ENCODE measurements around the gene NOC4L. TPM values are rescaled to one million over a fixed set of nuclear protein-coding genes. Genes with fewer than 3 reads are reported as not detected.

Gene NOC4L
- total RNA-seq, 1 donor from 2014 or later, result 36.4 TPM

DNA sequence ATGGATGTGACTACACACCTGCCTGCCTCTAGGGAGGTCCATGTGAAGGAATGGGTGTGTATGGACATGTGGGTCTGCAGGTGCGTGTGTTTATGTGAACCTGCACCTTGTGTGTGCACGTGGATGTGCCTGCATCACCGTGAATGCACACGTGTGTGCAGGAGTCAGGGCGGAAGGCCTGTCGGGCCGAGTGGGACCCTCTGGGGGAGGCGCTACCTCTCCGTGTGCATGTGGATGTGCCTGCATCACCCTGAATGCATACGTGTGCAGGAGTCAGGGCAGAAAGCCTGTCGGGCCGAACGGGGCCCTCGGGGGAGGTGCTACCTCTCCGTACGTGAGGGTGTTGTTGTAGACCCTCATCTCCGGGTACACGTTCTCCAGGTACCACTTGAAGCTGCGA is 56.5 kb downstream of the NOC4L start:
- no peaks in the 10 kb centered on the region for H3K9me3 Mint-ChIP-seq
- H3K36me3 Mint-ChIP-seq (ENCODE audit: low read depth), result no peaks in the 10 kb centered on the region
- no peak for DNase-seq (ENCODE audit: low read depth, low spot score)

DNA sequence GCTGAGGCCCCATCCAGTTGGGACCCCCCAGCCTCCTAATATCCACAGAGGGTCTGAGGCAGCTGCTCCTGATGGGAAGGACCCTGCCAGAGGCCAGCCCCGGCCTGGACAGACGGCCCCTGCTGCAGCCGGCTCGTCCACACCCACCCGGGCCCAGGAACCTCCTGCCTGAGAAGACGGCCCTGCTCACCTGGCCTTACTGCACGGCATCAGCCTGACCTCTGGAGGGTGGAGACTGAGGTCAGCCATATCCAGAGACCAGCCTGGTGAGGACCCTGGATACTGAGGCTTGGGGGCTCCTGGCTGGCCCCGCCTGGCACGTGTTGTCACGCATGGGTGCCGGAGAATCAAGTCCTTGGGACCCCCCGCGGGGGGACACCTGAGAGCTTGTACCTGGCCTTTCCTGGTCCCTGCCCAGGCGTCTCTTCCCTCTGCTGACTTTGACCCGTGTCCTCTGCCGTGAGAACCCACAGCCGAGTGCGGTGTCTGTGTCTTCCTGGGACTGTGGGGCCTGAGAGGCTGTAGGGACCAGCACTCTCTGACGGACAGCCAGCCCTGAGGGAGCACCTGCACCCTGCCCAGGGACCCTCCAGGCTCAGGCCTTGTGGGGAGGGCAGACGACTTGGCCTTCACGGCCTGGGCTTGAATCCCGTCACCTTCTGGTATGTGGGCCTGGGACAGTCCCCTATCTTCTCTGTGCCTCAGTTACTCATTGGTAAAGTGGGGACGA is 57.3 kb downstream of the NOC4L start:
- TF ChIP-seq, protein P1, sequence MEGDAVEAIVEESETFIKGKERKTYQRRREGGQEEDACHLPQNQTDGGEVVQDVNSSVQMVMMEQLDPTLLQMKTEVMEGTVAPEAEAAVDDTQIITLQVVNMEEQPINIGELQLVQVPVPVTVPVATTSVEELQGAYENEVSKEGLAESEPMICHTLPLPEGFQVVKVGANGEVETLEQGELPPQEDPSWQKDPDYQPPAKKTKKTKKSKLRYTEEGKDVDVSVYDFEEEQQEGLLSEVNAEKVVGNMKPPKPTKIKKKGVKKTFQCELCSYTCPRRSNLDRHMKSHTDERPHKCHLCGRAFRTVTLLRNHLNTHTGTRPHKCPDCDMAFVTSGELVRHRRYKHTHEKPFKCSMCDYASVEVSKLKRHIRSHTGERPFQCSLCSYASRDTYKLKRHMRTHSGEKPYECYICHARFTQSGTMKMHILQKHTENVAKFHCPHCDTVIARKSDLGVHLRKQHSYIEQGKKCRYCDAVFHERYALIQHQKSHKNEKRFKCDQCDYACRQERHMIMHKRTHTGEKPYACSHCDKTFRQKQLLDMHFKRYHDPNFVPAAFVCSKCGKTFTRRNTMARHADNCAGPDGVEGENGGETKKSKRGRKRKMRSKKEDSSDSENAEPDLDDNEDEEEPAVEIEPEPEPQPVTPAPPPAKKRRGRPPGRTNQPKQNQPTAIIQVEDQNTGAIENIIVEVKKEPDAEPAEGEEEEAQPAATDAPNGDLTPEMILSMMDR (conservative IDR thresholded peaks at IDR 0.05), result no peak
- Mint-ChIP-seq H3K4me3 (no peak overlapping the region), H3K9me3 (no peaks in the 10 kb centered on the region)

More for the DNA sequence above, 56.5 kb downstream of the NOC4L start:
- TF ChIP-seq, protein P1 (conservative IDR thresholded peaks at IDR 0.05), result no peak
- H3K4me1 Mint-ChIP-seq, result no peaks in the 10 kb centered on the region
- H3K27ac Mint-ChIP-seq (ENCODE audit: unreplicated experiment), result no peak overlapping the region
- H3K27me3 Mint-ChIP-seq (ENCODE audit: low read depth), result peaks cover 28% of the 10 kb centered on the region
- no peak overlapping the region for H3K4me3 Mint-ChIP-seq

More for the DNA sequence above, 57.3 kb downstream of the NOC4L start:
- Mint-ChIP-seq H3K27me3 (ENCODE audit: low read depth) (peaks cover 33% of the 10 kb centered on the region), H3K27ac (ENCODE audit: unreplicated experiment) (no peak overlapping the region), H3K4me1 (no peaks in the 10 kb centered on the region), H3K36me3 (ENCODE audit: low read depth) (no peaks in the 10 kb centered on the region)
- no peak for DNase-seq (ENCODE audit: low read depth, low spot score)

Other genes with a start within 250 kb of the NOC4L start
- gene ULK1, start 249.8 kb upstream of the NOC4L start, total RNA-seq, result 59.2 and 69.3 TPM in 2 replicates
- gene PUS1, start 215.2 kb upstream of the NOC4L start, total RNA-seq, result 48.7 and 50.9 TPM in 2 replicates
- gene EP400, start 194.5 kb upstream of the NOC4L start, total RNA-seq, result 73.4 and 75.6 TPM in 2 replicates
- 27.7 and 33.3 TPM in 2 replicates for gene DDX51, start 138 bp upstream of the NOC4L start, total RNA-seq
- 0.43 and 1.3 TPM in 2 replicates for gene GALNT9, start 185.1 kb downstream of the NOC4L start, total RNA-seq

All from neural crest cell (in vitro differentiated cells).